HG02588 (cell line): ENCODE results near the gene TPST2.

Source experiments
- ATAC-seq: cut with Tn5 transposase; IDR thresholded peaks from one replicate; pipeline ENCODE4 v1.9.1; 2021; ENCODE audit warnings: mild to moderate bottlenecking, moderate library complexity; ENCODE audit not compliant: unreplicated experiment

Gene TPST2

GRCh38 chr22:26610996-26611395 lies 21.1 kb upstream of the TPST2 start:
- no peak for ATAC-seq

- ATAC-seq: peak; percentile 81
These were observed 20.4 kb upstream of the TPST2 start for GRCh38 chr22:26610072-26610958.

GRCh38 chr22:26609287-26609686 lies 19.4 kb upstream of the TPST2 start:
- no peak for ATAC-seq

- no peak for ATAC-seq
These were observed 18.2 kb upstream of the TPST2 start for GRCh38 chr22:26608129-26608528.

- no peak for ATAC-seq
These were observed 16.7 kb upstream of the TPST2 start for GRCh38 chr22:26606611-26607010.

GRCh38 chr22:26604368-26604767 lies 14.4 kb upstream of the TPST2 start:
- no peak for ATAC-seq

- ATAC-seq: no peak
These were observed 12.2 kb upstream of the TPST2 start for GRCh38 chr22:26602127-26602526.

GRCh38 chr22:26601726-26602125 lies 11.8 kb upstream of the TPST2 start:
- ATAC-seq: no peak

GRCh38 chr22:26599505-26599904 lies 9.6 kb upstream of the TPST2 start:
- no peak for ATAC-seq

- ATAC-seq: no peak
These were observed 7.5 kb upstream of the TPST2 start for GRCh38 chr22:26597480-26597879.

- ATAC-seq: no peak
These were observed 7.1 kb upstream of the TPST2 start for GRCh38 chr22:26597026-26597425.

- no peak for ATAC-seq
These were observed 3.8 kb upstream of the TPST2 start for GRCh38 chr22:26593763-26594162.

- ATAC-seq: no peak
These were observed 2.5 kb upstream of the TPST2 start for GRCh38 chr22:26592421-26592891.

- peak; percentile 9 for ATAC-seq
These were observed 526 bp downstream of the TPST2 start for GRCh38 chr22:26589367-26589844.

- no peak for ATAC-seq
These were observed 1.1 kb downstream of the TPST2 start for GRCh38 chr22:26588729-26589366.

- ATAC-seq: no peak
These were observed 1.8 kb downstream of the TPST2 start for GRCh38 chr22:26587991-26588613.

- no peak for ATAC-seq
These were observed 3.2 kb downstream of the TPST2 start for GRCh38 chr22:26586556-26587325.

GRCh38 chr22:26585104-26585790 lies 4.7 kb downstream of the TPST2 start:
- ATAC-seq: no peak

GRCh38 chr22:26584010-26584409 lies 5.9 kb downstream of the TPST2 start:
- no peak for ATAC-seq

GRCh38 chr22:26581633-26582168 lies 8.2 kb downstream of the TPST2 start:
- no peak for ATAC-seq
